NCI-H2107 treated with DMSO at 0.1 percent for 48 hours (cell line): ENCODE results near the gene SPNS2.

ENCODE experiments used
- DNase-seq: peaks from one replicate; lab custom pipeline; 2025; ENCODE audit not compliant: unreplicated experiment; lab: John Stamatoyannopoulos, UW

Gene SPNS2

DNA sequence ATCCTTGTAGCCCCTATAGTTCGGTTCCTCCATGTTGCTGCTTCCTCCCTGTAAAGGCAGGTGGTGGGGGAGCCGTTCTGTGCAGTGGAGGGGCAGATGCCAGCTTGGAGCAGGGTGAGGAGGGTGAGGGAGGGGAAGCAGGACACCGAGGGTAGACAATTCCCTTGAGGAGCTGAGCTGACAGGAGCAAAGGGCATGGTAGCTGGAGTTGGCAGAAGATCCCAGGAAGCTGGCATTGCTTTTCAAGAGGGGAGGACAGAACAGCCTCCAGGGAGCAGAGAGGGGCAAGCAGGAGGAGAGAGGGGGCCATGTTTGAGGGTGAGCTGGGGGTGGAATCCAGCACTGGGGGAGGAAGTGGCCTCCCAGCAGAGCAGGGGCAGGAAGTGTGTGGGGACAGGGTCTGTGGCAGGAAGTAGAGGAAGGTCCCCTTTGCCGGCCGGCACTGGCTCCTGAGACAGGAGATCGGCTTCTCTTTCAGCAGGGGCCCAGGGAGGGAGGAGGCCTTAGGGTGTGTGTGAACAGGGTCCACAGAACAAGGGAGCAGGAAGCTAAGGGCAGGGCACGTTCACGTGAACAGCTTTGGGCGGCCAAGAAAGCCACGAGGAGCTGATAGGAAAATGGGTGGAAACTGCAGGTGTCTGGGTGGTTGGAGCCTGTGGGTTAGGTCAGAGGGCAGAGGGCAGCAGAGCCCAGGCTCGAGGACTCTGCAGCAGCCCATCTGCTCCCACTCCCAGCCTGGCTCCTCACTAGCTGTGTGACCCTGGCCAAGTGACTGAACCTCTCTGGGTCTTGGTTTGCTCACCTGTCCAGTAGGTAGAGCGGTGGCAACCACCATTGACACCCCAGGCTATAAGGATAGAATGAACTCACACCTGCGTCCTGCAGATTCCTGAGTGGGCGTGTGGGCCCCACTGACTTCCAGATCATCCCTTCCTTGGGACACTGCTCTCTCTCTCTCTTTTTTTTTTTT, 17.5 kb upstream of the SPNS2 start:
- no peak for DNase-seq

DNA sequence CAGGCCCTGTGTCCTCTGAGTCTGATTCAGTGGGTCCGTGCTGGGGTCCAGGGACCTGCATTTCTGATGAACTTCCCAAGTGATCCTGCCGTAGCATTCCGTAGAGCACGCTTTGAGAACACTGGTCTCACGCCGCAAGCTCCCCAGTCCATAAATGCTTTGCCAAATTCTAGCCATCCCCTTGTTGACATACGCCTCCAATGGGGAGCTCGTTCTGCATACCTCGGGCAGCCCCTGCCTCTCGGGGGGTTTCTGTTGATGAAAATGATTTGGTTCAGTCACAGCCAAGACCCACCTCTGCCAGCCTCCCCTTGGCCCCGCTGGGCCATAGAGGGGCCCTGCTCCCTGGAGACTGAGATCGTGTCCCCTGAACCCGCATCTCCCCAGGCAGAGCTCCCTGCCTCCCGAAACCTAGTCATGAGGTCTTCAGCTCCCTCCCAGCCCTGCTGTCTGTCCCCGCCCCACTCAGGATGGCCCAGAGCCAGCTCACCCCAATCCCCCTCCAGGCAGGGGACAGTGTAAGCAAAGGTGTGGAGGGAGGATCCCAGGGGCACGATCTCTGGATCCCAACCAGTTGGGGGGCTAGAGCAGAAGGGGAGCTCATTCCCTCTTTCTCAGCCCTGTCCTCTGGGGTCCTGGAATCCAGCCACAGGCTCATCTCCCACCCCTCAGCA, 16.2 kb upstream of the SPNS2 start:
- no peak for DNase-seq

DNA sequence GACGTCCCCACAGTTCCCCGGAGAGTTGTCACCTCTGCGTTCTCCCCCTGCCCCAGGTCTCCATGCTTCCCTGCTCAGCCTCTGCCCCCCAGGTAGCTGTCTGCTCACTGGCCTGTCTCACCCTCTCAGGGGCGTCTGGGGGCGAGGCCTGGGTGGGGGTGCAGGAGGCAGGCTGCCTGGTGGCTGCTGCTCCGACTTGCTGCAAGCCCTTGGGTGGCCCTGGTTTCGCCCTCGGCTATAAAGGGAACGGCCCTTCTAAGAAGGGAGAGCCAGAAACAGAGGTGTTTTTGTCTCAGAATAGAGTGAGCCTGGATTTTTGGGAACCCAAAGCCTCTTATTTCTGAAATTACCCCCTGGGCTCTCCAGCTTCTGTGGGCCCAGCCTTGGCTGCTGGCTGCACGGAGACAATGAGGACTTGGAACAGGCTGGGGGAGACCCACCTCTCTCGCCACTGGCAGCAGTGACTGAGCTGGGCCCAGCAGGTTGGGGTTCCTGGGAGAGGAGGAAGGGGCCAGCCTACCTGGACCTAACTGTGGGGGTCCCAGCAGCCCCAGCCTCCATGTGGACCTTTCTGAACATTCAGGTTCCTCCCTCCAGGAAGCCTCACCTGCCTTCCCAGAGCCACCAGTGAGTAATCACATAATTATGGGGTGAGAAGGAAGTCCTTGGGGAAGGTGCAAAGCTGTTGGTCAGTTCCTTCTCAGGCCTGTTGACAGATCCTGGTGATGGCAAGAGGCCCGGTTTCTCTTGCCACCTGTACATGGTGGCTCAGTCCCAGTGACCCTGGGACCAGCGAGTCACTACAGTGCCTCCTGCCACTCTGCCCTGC, 15.5 kb upstream of the SPNS2 start:
- no peak for DNase-seq

DNA sequence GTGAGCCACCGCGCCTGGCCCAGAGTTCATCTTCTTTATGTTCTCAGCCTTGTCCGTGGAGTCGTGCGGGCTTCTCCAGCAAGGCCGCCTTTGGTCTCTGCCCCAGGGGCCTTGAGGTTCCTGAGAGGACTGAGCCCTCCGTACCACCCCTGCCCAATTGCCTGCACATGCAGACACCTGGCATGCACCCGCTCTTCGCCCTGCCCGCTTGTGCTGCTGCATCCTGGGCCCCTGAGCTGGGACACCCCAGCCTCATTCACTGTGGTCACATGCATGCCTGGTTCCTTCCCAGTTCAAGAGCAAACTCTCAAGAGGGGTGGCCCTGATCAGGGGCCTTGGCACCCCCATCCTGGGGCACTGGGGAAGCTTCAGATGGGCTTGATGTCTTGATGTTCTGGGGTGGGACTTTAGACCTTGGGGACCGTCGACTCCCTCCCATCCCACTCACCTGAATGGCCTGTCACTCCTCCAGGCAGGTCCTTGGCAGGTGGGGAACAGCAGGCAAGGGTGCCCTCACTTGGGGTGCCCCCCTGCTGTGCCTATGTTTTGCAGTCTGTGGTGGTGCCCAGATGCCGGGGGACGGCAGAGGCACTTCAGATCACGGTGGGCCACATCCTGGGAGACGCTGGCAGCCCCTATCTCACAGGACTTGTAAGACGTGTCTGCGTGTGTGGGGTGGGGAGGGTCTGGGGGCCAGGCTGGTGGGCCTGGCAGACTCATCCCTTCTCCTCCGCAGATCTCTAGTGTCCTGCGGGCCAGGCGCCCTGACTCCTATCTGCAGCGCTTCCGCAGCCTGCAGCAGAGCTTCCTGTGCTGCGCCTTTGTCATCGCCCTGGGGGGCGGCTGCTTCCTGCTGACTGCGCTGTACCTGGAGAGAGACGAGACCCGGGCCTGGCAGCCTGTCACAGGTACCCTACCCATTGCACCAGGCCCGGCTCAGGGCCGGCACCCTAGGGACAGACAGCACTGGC, 12.7 kb upstream of the SPNS2 start:
- no peak for DNase-seq

DNA sequence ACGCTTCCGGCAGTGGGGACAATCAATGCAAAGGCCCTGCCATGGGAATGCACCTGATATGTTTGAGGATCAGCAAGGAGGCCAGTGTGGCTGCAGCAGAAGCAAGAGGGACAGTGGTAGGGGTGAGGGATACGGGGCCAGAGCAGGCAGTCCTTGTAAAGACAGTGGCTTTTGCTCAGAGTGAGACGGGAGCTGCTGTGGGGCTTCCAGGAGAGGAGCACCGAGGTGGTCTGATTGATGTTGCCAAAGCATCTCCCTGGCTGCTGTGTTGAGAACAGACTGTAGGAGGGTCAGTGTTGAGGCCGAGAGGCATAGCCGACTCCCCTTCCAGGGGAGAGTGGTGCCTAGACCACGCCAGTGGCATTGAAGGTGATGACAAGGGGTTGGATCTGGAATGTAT, 11.4 kb upstream of the SPNS2 start:
- no peak for DNase-seq

DNA sequence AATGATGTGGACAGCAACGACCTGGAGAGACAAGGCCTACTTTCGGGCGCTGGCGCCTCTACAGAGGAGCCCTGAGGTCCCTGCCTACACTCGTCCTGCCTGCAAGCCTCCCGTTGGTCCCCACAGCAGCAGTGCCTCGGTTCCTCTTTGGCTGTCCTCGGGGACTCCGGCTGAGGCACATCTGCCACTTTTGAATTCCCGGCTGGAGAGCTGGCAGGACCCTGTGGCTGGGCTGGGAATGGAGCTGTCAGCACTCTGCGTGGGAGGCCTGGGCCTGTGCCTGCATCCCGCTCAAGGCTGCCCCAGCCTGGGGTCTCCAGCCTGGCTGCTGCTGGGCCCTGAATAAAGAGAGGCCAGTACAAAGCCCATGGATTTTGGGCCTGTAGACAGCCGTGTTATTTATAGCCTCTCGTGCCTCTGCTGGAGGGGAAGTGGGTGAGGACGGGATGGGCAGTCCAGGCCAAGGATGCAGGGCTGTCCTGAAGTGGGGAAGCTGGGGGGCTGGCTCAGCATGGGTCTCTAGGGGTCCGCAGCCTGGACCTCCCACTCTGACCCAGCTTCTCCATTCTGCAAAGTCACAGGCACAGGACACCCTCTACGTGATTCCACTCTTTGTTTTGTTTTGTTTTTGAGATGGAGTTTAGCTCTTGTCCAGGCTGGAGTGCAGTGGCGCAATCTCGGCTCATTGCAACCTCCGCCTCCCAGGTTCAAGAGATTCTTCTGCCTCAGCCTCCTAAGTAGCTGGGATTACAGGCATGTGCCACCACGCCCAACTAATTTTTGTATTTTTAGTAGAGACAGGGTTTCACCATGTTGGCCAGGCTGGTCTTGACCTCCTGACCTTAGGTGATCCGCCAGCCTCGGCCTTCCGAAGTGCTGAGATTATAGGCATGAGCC, 10.6 kb upstream of the SPNS2 start:
- no peak for DNase-seq

DNA sequence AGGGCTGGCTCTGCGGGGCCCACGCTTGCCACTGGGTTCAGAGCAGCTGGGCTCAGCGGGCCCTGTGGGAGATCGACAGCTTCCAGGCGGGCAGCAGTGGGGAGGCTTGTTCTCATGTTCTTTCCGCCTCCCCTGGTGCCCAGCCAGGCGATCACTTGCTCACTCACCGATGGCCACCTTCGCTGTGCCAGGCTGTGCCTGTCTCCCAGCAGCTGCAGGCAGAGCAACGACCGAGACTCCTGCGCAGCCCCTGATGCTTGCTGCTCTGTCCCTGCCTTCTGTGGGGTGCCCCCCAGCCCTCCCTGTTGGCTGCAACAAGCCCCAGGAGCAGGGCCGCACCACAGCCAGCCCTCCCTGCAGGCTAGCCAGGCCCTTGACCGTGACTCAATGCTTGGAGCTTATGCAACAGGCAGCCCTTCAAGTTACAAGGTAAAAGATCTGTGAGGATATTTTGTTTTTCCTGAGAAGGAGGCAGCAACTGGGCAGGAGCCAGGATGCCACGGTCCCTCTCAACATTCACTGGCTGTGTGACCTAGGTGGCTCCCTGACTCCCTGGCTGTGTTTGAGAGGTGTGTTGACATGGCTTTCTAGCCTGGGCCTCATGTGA, 9.6 kb upstream of the SPNS2 start:
- DNase-seq = no peak

DNA sequence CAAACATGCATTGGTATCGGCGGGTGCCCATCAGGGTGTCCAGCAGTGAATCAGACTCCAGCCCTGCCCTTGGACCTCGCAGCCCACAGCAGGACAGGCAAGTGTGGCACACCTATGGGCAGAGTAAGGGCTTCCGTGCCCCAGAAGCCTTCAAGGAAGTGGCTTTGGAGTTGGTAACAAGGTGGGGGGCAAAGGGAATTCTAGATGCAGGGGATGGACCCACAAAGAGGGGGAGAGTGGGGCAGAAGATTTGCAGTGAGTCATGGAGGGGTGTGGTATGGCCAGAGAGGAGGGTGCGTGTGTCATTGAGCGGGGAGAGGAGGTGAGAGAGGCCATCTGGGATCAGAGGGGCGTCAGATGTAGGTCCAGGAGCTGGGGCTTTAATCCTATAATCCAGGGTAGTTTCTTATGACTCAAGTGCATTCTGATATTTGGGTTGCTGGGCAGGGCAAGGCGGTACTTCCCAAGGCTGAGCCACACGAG, 8.5 kb upstream of the SPNS2 start:
- DNase-seq = no peak

DNA sequence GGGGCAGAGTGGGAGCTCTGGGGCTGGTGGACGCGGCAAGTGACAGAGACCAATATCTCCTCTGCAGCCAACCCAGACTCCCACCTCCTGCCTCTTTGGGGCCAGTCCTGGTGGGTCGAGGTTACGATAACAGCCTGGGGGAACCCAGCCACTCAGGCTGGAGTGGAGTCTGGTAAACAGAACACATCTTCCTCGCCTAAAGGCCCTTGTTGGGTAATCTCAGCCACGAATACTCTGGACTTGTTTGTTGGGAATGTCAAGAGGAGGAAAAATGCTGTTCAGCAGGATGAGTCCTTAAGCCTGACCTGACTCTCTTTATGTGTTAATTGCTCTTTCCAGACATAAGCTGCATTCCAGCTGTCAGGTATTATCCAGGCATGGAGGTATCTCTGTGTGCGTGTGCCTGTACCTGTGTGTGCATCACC, 8.0 kb upstream of the SPNS2 start:
- DNase-seq = no peak

DNA sequence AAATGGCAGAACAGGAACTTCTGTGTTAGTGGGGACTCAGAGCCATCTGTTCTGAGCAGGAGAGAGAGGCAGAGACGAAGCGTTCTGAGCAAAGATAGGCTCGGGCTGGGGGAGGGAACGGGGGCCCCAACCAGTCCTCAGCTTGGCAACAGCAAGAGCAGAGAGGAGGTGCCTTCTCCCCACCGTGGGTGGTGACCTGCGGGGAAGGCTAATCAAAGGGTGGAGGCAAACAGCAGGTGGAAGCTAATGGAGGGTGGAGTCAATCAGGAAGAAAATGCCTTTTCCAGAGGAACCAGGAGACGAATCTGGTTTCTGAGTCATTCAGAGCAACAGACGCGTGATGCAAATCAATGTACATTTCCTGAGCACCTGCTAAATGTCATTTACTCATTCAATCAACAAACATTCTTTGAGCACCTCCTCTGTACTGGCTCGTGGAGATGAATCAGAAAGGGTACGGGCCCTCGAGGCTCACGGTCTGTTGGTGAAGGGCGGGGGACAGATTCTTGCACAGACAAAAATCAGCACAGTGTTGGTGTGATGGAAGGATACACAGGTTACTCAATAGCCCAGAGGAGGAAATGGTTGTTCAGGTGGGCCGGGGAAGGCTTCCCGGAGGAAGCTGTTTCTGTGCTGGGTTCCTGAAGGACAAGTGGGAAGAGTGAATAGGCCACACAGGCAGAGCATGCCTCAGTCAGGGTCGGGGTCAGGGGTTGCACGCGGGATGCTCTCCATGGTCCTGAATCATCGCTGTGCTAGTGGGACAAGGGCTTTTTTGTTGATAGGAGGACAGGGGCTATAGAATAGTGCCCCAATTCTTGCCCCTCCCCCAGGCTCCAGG, 5.7 kb upstream of the SPNS2 start:
- no peak for DNase-seq

DNA sequence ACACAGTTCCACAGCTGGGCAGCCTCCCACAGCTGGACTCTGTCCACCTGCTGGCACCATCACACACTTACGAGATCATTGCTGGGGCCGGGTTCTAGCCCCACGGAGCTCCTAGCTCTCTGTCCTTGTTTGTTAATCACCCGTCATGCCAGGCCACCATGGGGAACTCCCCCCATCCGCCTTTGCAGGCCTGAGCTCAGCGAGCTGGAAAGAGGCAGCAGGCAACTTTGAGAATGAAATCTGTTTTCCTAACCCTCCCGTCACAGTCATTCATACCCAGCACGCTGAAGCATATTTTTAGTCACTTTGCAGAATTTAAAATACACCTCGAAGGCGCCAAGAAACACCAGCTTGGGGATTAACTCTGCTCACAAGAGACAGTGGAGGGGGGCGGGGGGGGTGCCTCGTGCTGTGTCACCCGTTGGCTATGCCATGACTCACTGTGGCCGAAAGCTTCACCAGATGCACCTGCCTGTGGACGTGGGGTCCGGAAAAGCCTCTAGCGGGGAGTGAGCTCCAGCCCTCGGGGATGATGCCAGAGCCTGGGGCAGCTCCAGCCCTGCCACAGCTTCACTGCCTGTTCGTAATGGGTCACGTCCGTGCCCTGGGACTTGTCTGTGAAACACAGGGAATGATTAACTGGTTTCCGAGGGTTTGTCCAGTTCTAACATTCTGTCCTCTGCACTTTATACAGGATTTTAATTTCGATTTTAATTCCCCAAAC, 1.4 kb upstream of the SPNS2 start:
- DNase-seq = no peak

DNA sequence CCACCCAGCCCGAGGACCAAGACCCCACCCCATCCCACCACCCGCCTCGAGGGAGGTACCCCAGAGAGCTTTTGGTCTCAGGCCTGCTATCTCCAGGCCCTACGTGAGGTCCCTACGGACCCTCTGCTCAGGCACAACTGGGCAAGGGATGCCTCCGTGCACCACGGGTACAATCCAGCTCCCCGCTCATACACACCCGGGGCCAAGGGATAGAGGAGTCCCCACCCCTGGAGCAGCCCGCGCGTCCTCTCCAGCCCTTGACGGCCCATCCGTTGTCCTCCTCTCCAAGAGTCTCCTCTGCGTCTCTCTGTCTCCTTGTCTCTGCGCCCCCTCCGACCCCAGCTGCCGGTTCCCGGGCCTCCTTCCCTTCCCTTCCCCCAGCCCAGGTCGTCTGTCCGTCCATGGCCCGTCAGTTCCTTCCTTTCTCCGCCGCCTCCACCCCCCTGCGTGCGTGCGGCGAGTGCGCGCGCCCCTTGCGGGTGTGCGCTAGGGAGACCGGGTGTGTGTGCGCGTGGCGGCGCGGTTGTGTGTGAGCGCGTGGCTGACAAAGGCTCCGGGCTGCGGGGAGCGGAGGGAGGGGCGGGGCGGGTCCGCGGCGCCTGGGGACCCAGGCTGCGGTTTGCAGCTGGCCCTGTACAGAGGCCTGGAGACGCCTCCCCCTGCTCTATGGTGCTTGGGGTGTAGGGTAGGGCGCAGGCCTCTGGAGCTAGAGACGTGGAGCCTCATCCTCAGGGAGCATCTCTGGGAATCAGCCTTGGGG, 930 bp downstream of the SPNS2 start:
- no peak for DNase-seq

DNA sequence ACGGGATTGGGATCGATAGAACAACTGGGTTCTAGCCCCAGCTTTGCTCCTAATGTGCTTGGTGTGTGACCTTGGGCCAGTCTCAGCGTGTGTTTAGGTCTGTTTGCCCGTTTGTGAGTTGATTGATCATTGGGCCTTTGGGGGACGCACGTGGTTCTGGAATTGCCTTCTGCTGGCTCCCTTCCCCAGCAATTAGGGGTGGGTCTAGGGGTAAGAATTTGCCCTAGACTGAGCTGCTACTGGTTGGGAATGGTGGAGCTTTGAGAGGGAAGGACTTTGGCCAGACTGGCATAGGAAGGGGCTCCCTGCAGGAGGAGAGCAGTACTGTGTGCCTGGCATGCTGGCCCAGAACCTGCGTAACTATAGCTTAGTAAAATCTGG, 1.5 kb downstream of the SPNS2 start:
- DNase-seq = no peak

DNA sequence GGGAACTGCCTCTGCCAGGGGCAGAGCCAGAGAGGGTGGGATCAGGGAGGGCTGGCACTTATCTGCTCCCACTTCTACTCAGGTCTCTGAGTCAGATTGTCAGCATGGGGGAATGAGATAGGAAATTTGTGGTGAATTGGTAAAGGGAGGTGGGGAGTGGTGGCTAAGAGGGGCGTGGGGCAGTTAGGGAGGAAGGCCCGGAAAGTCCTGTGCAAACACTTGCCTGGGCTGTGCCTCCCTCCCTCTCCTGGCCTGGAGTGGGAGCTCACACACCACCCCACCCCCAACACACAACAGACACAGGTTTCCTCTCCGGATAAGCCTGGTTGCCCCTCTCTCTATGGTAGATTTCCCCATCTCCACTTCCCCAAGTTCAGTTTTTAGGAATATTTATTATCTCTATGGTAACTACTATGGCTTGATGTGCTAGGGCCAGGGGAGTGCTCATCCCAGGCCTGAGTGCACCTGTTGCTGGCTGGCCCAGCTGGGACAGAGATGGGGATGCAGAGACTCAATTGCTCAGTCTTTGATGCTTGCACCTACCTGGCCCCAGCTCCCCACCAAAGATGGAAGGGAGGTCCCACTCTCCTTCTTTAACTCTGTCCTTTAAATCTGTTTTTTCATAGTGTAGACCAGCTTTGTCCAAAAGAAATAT, 2.7 kb downstream of the SPNS2 start:
- DNase-seq = no peak

DNA sequence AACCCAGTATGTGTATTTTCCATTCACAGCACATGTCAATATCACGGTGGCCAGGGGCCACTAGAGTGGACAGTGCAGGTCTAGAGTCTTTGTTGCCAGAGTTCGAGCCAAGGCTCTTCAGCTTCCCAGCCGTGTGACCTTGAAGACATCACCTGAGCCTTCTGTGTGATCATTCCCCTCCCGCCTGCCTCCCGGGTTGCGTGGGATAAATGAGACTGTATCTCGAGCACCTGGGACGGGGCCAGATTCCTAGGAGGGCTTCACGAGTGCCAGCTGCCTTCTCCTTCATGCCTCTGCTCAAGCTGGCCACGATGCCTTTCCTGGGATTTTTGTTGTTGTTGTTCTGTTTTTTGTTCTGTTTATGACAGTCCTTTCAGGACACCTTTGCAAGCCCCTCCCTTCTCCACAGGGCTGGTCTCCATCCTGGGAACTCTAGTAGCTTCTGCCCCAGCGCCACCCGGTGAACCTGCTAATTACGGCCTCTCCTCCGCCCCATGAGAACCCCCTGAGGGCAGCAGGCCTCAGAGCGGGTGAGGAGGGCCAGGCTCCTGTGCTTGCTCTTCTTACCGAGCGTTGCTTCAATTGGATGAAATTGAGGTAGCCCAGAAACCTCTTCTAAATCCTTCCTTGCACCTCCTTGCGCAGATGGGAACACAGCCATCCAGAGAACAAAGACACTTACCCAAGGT, 3.9 kb downstream of the SPNS2 start:
- no peak for DNase-seq
